Sigmoid colon (tissue), 7 donors: ENCODE results near the gene PTPRD. TPM values are rescaled to one million over a fixed set of nuclear protein-coding genes. Genes with fewer than 3 reads are reported as not detected.

Experiments used
- DNase-seq: peaks from one replicate; pipeline ENCODE4 v3.0.0-alpha.2; 2019
- H3K27ac ChIP-seq, 4 donors: fragments of 200-600 bp; sonication (generic); one replicate each; pipeline ENCODE4 v1.5.1; 2016 to 2019; ENCODE audit warnings: mild to moderate bottlenecking in 1 of 4
- H3K27me3 ChIP-seq, 3 donors: fragments of 200-600 bp; sonication (generic); one replicate each; pipeline ENCODE4 v1.5.1; 2019; ENCODE audit warnings: mild to moderate bottlenecking in 1 of 3
- H3K36me3 ChIP-seq, 4 donors: fragments of 200-600 bp; sonication (generic); one replicate each; pipeline ENCODE4 v1.5.1; 2016 to 2019
- H3K4me1 ChIP-seq, 4 donors: fragments of 200-600 bp; sonication (generic); one replicate each; pipeline ENCODE4 v1.5.1; 2017 to 2019
- H3K4me3 ChIP-seq, 4 donors: fragments of 200-600 bp; sonication (generic); one replicate each; pipeline ENCODE4 v1.5.1; 2017 to 2019; ENCODE audit warnings: mild to moderate bottlenecking in 2 of 4, moderate library complexity in 1 of 4
- H3K9me3 ChIP-seq, 4 donors: fragments of 200-600 bp in 3 of 4; sonication (generic) in 3 of 4; one replicate each; pipeline versions ENCODE4 v1.5.1 to v1.6.1; 2013 to 2019
- CTCF ChIP-seq, 4 experiments: fragments of 450-650 bp in 3 of 4; fragments of 200-600 bp in 1 of 4; IDR thresholded peaks; one replicate each; pipeline ENCODE4 v1.5.1; 2016 to 2019; ENCODE audit warnings: antibody characterized with exemption in 4 of 4, mild to moderate bottlenecking in 3 of 4, moderate library complexity in 2 of 4
- EP300 ChIP-seq, 4 donors: sonication (generic); formaldehyde crosslinking; IDR thresholded peaks; one replicate each; pipeline ENCODE4 v1.6.1; 2017; ENCODE audit warnings: antibody characterized with exemption in 4 of 4
- POLR2A ChIP-seq, 2 donors: fragments of 450-650 bp; IDR thresholded peaks; one replicate each; pipeline ENCODE4 v1.6.1; 2016; ENCODE audit warnings: antibody characterized with exemption in 2 of 2, mild to moderate bottlenecking in 2 of 2, moderate library complexity in 2 of 2
- POLR2AphosphoS5 ChIP-seq, 4 donors: sonication (generic); formaldehyde crosslinking; IDR thresholded peaks; one replicate each; pipeline ENCODE4 v1.6.1; 2017; ENCODE audit warnings: antibody characterized with exemption in 4 of 4
- WGBS, 2 donors: extraction: QIAGEN DNeasy Blood & Tissue Kit; methylation state at CpG; one replicate each; pipeline ENCODE4 v1.1.7; 2013; 5-methylcytosine and 5-hydroxymethylcytosine counted together
- intact Hi-C: fragments of 100-400 bp; cut with DNase I; formaldehyde crosslinking; loops from one replicate; pipeline ENCODE4 v1.15.1; 2023
- polyA plus RNA-seq, 3 donors: library from polyadenylated mRNA; stranded (reverse); fragments of 200-250 nt; gene quantifications; one replicate each; pipeline ENCODE4 v1.2.3, GENCODE V29; 2013
- total RNA-seq, 4 donors: library from RNA; depleted of rRNA; stranded (reverse); fragments of >200 nt; gene quantifications; one replicate each; pipeline ENCODE4 v1.1.0, GENCODE V29; 2016
- donor health status: healthy with polysubstance abuse.
- donor health status: Bipolar disorder and iron deficiency.
- donor health status: healthy.

The PTPRD gene
- total and polyA plus RNA-seq, 7 donors, result 1.2 to 18.3 (median 6.3) TPM

- TF ChIP-seq EP300 (IDR thresholded peaks at IDR 0.05) (no peak), POLR2AphosphoS5 (IDR thresholded peaks at IDR 0.05) (no peak), POLR2A (IDR thresholded peaks at IDR 0.05) (no peak), CTCF (IDR thresholded peaks at IDR 0.05) (no peak)
- Histone ChIP-seq H3K36me3 (no peaks in the 10 kb centered on the region), H3K4me3 (no peak overlapping the region), H3K9me3 (no peaks in the 10 kb centered on the region), H3K27ac (no peak overlapping the region), H3K4me1 (no peaks in the 10 kb centered on the region), H3K27me3 (no peaks in the 10 kb centered on the region)
- intact Hi-C loops, result no loop called here
- DNase-seq, result no peak
- 48 to 86% methylated on average over 6 of the region's 6 CpGs for WGBS, 2 donors
Observed at GRCh38 chr9:8564960-8565359, 2047.8 kb downstream of the PTPRD start.

- H3K27ac ChIP-seq, result no peak overlapping the region
- H3K27me3 ChIP-seq, result no peaks in the 10 kb centered on the region
- H3K9me3 ChIP-seq, result no peaks in the 10 kb centered on the region
- H3K36me3 ChIP-seq, result no peaks in the 10 kb centered on the region
- no peak for DNase-seq
- H3K4me3 ChIP-seq, result no peak overlapping the region
- intact Hi-C loops, result no loop called here
- 64 to 75% methylated on average over 6 of the region's 6 CpGs for WGBS, 2 donors
- H3K4me1 ChIP-seq, result no peaks in the 10 kb centered on the region
- TF ChIP-seq CTCF (IDR thresholded peaks at IDR 0.05) (no peak), POLR2A (IDR thresholded peaks at IDR 0.05) (no peak), EP300 (IDR thresholded peaks at IDR 0.05) (no peak)
Observed at GRCh38 chr9:8560560-8561525, 2052.0 kb downstream of the PTPRD start.

DNA sequence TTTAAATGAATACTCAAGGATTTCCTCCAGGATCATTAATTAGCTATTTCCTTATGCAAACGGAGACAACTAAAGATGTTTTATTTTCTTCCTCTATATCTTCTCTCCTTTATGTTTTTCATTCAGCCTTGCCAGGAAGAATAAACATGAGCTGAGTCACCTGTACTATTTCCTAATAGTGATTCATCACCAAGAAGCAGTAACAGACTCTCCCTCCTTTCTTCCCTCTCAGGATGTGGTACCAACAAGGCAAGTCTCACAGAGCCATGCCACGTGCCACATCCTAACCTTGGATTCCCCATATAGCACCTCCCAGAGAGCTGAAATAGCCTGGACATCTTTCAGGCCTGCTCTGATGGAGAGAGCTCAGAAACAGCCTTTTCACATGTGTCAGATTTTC, 2054.6 kb downstream of the PTPRD start:
- no peaks in the 10 kb centered on the region for H3K4me1 ChIP-seq
- no peak for TF ChIP-seq CTCF (IDR thresholded peaks at IDR 0.05)
- no peak for TF ChIP-seq EP300 (IDR thresholded peaks at IDR 0.05)
- no peak for TF ChIP-seq POLR2A (IDR thresholded peaks at IDR 0.05)
- TF ChIP-seq POLR2AphosphoS5 (IDR thresholded peaks at IDR 0.05), result no peak
- no peaks in the 10 kb centered on the region for H3K9me3 ChIP-seq
- WGBS, 2 donors, result 60 to 63% methylated on average over 2 of the region's 2 CpGs
- H3K27ac ChIP-seq, result no peak overlapping the region
- H3K4me3 ChIP-seq, result no peak overlapping the region
- no peaks in the 10 kb centered on the region for H3K27me3 ChIP-seq
- H3K36me3 ChIP-seq, result no peaks in the 10 kb centered on the region
- intact Hi-C loops, result no loop called here
- DNase-seq, result no peak

- Histone ChIP-seq H3K4me3 (no peak overlapping the region), H3K36me3 (no peaks in the 10 kb centered on the region), H3K4me1 (no peaks in the 10 kb centered on the region), H3K9me3 (no peaks in the 10 kb centered on the region), H3K27ac (no peak overlapping the region), H3K27me3 (no peaks in the 10 kb centered on the region)
- TF ChIP-seq POLR2A (IDR thresholded peaks at IDR 0.05) (no peak), POLR2AphosphoS5 (IDR thresholded peaks at IDR 0.05) (no peak), CTCF (IDR thresholded peaks at IDR 0.05) (no peak), EP300 (IDR thresholded peaks at IDR 0.05) (no peak)
- DNase-seq, result no peak
- intact Hi-C loops, result no loop called here
- 64 to 65% methylated on average over 4 of the region's 4 CpGs for WGBS, 2 donors
Observed at GRCh38 chr9:8555762-8556500, 2056.9 kb downstream of the PTPRD start.
